Activated CD8-positive, alpha-beta memory T cell treated with anti-CD3 and anti-CD28 coated beads, Interleukin-2, amount 10 ng/mL, durations not matched to agents 7 days and 5 days (primary cell): ENCODE results near the gene SLC12A6. TPM values are rescaled to one million over a fixed set of nuclear protein-coding genes. Genes with fewer than 3 reads are reported as not detected.

Experiments used
- ATAC-seq: fragments of 150-1000 bp; cut with Tn5 transposase; one replicate; pipeline ENCODE4 v1.10.0; 2021; ENCODE audit warnings: moderate library complexity
- CTCF ChIA-PET: fragments of 350-600 bp; sonication (Branson Sonifier 250); formaldehyde crosslinking; loops from one replicate; lab custom pipeline; 2021; ENCODE audit warnings: antibody characterized with exemption; lab: Charles Lee
- DNase-seq: peaks from one replicate; pipeline ENCODE4 v3.0.0-alpha.2; 2020
- H3K27ac Mint-ChIP-seq: one replicate; pipeline ENCODE4 v1.8.0; 2021; ENCODE audit warnings: mild to moderate bottlenecking, mixed read lengths
- H3K27me3 Mint-ChIP-seq: one replicate; pipeline ENCODE4 v1.8.0; 2021; ENCODE audit warnings: mixed read lengths
- H3K36me3 Mint-ChIP-seq: one replicate; pipeline ENCODE4 v1.8.0; 2021; ENCODE audit warnings: mild to moderate bottlenecking, mixed read lengths
- H3K4me1 Mint-ChIP-seq: one replicate; pipeline ENCODE4 v1.8.0; 2021; ENCODE audit warnings: mixed read lengths
- H3K4me3 Mint-ChIP-seq: one replicate; pipeline ENCODE4 v1.8.0; 2021; ENCODE audit warnings: mild to moderate bottlenecking, moderate library complexity, mixed read lengths
- H3K9me3 Mint-ChIP-seq: one replicate; pipeline ENCODE4 v1.8.0; 2022; ENCODE audit warnings: low read depth, mixed read lengths
- total RNA-seq, 2 experiments: library from RNA; stranded (reverse); gene quantifications; one replicate each; pipeline ENCODE4 v1.2.3, GENCODE V29; 2021

SLC12A6 gene
- total RNA-seq, 2 experiments from 2014 or later = 28.2 to 55.2 TPM

DNA sequence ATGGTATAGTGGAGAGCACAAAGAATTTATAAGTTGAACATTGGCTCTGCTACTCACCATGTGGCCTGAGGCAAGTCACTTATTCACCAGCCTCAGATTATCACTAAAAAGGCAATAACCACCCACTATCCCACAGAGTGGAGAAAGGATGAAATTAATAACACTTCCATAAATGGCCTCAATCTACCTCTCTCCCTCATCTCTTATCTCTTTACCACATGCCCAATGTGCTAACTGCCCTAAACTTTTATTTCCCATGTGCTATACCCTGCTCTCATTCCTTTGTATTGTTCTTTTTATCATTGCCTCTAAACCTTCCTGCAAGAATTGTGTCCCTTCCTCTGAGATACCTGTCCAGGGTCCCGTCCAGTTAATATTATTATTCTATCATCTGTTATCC, 26.0 kb downstream of the SLC12A6 start:
- CTCF ChIA-PET = no interaction called here
- H3K27me3 Mint-ChIP-seq = no peaks in the 10 kb centered on the region
- no peak overlapping the region for H3K27ac Mint-ChIP-seq

DNA sequence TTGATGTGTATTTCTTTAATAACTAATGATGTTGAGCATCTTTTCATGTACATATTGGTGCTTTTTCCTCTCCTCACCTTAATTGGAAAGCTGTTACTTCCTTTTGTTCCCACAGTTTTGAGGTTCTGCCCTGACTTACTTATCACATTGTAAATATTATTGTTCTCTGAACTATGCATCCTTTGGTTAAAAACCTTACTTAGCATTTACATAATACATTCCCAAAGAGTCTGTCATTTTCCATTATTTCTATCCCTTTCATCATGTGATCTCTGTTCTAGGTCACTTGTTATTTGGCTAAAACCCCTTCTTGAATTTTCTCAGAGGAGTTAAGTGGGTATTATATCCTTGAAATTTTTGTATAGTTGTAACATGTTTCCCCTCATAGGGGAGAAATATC, 33.0 kb downstream of the SLC12A6 start:
- H3K4me1 Mint-ChIP-seq = peaks cover 7% of the 10 kb centered on the region
- H3K27ac Mint-ChIP-seq = no peak overlapping the region
- CTCF ChIA-PET = interaction anchor here (0.8 kb wide), 1 partner anchor 63 kb away, joined by 3 read pairs; no protein-coding TSS in a partner anchor

More for the DNA sequence above, 26.0 kb downstream of the SLC12A6 start:
- H3K36me3 Mint-ChIP-seq = peaks cover 25% of the 10 kb centered on the region
- no peaks in the 10 kb centered on the region for H3K9me3 Mint-ChIP-seq
- peaks cover 29% of the 10 kb centered on the region for H3K4me1 Mint-ChIP-seq
- ATAC-seq (no peak), DNase-seq (no peak)
- no peak overlapping the region for H3K4me3 Mint-ChIP-seq

DNA sequence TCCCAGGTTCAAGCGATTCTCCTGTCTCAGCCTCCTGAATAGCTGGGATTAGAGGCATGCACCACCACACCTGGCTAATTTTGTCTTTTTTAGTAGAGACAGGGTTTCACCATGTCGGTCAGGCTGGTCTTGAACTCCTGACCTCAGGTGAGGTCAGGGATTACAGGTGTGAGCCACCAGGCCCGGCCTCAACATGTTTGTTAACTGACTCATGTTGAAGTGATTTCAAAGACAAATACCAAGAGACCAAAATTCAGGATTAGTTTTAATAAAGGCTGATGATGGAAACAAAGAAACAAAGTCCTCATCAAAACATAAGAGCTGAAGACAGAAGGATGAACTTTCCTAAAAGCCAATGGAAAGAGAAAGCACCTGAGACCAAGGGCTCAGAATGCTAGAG, 36.5 kb downstream of the SLC12A6 start:
- H3K4me3 Mint-ChIP-seq = no peak overlapping the region
- ATAC-seq (no peak), DNase-seq (no peak)
- no peak overlapping the region for H3K27ac Mint-ChIP-seq
- CTCF ChIA-PET = no interaction called here
- H3K27me3 Mint-ChIP-seq = no peaks in the 10 kb centered on the region
- H3K4me1 Mint-ChIP-seq = peaks cover 3% of the 10 kb centered on the region
- peaks cover 11% of the 10 kb centered on the region for H3K36me3 Mint-ChIP-seq
- no peaks in the 10 kb centered on the region for H3K9me3 Mint-ChIP-seq

More for the DNA sequence above, 33.0 kb downstream of the SLC12A6 start:
- peaks cover 18% of the 10 kb centered on the region for H3K36me3 Mint-ChIP-seq
- H3K9me3 Mint-ChIP-seq = no peaks in the 10 kb centered on the region
- no peaks in the 10 kb centered on the region for H3K27me3 Mint-ChIP-seq
- DNase-seq (no peak), ATAC-seq (no peak)
- no peak overlapping the region for H3K4me3 Mint-ChIP-seq

DNA sequence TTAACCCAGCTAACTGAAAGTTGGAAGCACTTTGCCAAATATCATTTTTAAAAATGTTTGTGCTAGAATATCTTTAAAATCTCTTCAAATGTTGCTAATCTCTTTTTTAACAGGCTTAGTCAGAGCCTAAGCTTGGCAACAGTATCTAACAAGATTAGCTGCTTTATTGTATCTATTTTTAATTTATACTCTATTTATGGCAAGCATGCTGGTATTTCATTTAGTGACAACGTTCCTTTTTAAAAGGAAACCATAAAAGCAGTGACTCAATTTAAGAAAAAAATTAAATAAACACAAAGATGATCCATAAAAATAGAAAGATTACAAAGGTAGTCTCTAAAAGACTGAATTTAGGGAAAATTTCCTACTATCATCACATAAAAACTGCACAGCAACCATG, 40.5 kb downstream of the SLC12A6 start:
- H3K27ac Mint-ChIP-seq = no peak overlapping the region
- ATAC-seq (no peak), DNase-seq (no peak)
- no peak overlapping the region for H3K4me3 Mint-ChIP-seq
- peaks cover 14% of the 10 kb centered on the region for H3K36me3 Mint-ChIP-seq
- H3K4me1 Mint-ChIP-seq = peaks cover 6% of the 10 kb centered on the region
- H3K9me3 Mint-ChIP-seq = no peaks in the 10 kb centered on the region
- CTCF ChIA-PET = interaction anchor here (1.4 kb wide), 1 partner anchor 39 kb away, joined by 3 read pairs; no protein-coding TSS in a partner anchor
- no peaks in the 10 kb centered on the region for H3K27me3 Mint-ChIP-seq

DNA sequence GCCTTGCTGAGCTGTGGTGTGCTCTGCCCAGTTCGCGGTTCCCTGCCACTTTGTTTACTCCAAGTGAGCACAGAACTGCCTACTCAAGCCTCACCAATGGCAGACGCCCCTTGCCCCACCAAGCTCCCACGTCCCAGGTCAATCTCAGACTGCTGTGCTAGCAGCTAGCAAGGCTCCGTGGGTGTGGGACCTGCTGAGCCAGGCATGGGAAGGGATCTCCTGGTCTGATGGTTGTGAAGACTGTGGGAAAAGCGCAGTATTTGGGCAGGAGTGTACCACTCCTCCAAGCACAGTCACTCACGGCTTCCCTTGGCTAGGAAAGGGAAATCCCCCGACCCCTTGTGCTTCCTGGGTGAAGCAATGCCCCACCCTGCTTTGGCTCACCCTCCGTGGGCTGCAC, 45.0 kb downstream of the SLC12A6 start:
- peaks cover 31% of the 10 kb centered on the region for H3K36me3 Mint-ChIP-seq

DNA sequence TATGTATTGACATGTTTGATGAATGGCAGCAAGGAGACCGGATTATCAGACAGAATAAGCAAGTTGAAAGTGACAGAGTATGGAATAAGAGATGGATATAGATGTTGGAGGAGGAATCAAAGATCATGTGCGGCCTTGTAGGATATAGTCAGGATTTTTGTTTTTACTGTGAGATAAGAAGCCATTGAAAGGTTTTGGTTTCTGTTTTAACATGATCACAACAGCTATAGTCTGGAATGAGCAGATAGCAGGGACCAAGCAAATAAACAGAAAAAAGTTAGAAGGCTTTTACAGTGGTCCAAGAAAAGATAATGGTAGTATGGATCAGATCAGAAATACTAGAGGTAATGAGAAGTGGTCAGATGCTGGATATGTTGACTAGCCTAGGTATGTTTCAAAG, 52.6 kb downstream of the SLC12A6 start:
- Mint-ChIP-seq H3K4me3 (no peak overlapping the region), H3K27ac (peak overlapping the region; percentile 2), H3K27me3 (no peaks in the 10 kb centered on the region), H3K36me3 (peaks cover 21% of the 10 kb centered on the region), H3K9me3 (peaks cover 2% of the 10 kb centered on the region), H3K4me1 (peaks cover 14% of the 10 kb centered on the region)
- CTCF ChIA-PET = no interaction called here
- DNase-seq = no peak
- ATAC-seq = no peak

More for the DNA sequence above, 45.0 kb downstream of the SLC12A6 start:
- CTCF ChIA-PET = no interaction called here
- no peaks in the 10 kb centered on the region for H3K27me3 Mint-ChIP-seq
- ATAC-seq (no peak), DNase-seq (no peak)
- H3K4me1 Mint-ChIP-seq = peaks cover 9% of the 10 kb centered on the region
- H3K9me3 Mint-ChIP-seq = no peaks in the 10 kb centered on the region
- no peak overlapping the region for H3K27ac Mint-ChIP-seq
- H3K4me3 Mint-ChIP-seq = no peak overlapping the region

DNA sequence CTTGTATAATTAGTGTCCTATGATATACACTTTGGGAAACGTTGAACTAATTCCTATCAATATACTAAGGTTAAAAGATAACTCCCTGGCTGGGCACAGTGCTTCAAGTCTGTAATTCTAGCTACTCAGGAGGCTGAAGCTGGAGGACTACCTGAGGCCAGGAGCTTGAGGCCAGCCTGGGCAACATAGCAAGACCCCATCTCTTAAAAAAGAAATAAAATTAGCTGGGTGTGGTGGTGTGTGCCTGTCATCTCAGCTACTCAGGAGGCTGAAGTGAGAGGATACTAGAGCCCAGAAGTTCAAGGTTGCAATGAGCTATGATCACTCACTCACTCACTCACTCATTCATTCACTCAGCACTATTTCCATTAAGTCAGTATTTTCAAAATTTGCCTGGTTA, 55.2 kb downstream of the SLC12A6 start:
- H3K27ac Mint-ChIP-seq = no peak overlapping the region
- no peaks in the 10 kb centered on the region for H3K27me3 Mint-ChIP-seq
- CTCF ChIA-PET = no interaction called here
- ATAC-seq (no peak), DNase-seq (no peak)
- peaks cover under 1% of the 10 kb centered on the region for H3K9me3 Mint-ChIP-seq
- no peak overlapping the region for H3K4me3 Mint-ChIP-seq
- H3K4me1 Mint-ChIP-seq = peaks cover 14% of the 10 kb centered on the region
- peaks cover 11% of the 10 kb centered on the region for H3K36me3 Mint-ChIP-seq

DNA sequence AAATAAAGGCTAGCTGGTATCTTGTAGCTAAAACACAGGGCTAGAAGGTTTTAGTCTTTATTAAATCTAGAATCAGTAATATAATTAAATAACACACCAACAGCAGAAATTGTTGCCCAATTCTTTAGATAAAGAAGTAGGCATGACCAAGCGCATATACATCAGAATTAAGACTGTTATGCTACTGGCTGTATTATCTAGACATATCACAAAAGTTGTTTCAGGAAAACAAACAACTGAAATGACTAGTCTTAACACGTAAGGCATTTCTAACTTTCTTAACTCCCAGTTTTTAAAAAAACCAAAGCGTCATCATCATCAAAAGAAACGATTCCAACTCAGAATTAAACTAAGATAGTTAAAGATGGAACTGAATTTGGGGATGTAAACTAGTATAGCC, 57.4 kb downstream of the SLC12A6 start:
- peaks cover 6% of the 10 kb centered on the region for H3K36me3 Mint-ChIP-seq
- no peaks in the 10 kb centered on the region for H3K9me3 Mint-ChIP-seq
- ATAC-seq = no peak
- no peak overlapping the region for H3K27ac Mint-ChIP-seq
- H3K4me1 Mint-ChIP-seq = peaks cover 9% of the 10 kb centered on the region
- CTCF ChIA-PET = no interaction called here
- H3K4me3 Mint-ChIP-seq = no peak overlapping the region
- no peaks in the 10 kb centered on the region for H3K27me3 Mint-ChIP-seq
- no peak for DNase-seq

DNA sequence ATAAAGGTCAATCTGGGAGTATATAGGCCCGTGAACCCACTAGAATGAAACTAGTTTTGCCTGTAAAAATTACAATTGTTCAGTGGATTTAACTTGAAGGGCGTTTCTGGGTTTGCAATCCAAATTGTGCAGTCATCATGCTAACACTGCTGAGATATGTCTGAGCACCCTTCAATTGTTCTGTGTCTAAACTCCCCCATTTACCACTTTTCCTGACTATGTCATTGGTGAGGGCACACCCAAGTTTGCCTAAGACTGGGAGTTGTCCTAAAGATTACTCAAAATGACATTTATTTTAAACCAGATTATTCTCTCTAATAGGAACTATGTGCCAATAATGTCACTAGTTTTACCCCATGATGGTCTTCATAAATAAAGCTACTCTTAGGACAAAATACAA, 58.2 kb downstream of the SLC12A6 start:
- peaks cover 8% of the 10 kb centered on the region for H3K36me3 Mint-ChIP-seq

DNA sequence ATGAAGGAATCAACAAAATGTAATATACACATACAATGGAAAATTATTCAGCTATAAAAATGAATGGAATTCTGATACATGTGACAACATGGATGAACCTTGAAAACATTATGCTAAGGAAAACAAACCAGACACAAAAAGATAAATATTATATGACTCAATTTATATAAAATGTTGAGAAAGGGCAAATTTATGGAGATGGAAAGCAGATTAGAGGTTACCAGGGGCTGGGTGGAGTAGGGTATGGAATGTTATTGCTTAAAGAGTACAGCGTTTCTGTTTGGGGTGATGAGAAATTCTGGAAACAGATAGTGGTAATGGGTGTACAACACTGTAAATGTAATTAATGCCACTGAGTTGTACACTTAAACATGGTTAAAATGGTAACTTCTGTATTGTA, 61.9 kb downstream of the SLC12A6 start:
- Mint-ChIP-seq H3K36me3 (peaks cover 24% of the 10 kb centered on the region), H3K27me3 (no peaks in the 10 kb centered on the region), H3K4me3 (no peak overlapping the region), H3K27ac (no peak overlapping the region), H3K9me3 (no peaks in the 10 kb centered on the region), H3K4me1 (no peaks in the 10 kb centered on the region)
- ATAC-seq (no peak), DNase-seq (no peak)
- CTCF ChIA-PET = no interaction called here

More for the DNA sequence above, 58.2 kb downstream of the SLC12A6 start:
- Mint-ChIP-seq H3K4me3 (no peak overlapping the region), H3K9me3 (no peaks in the 10 kb centered on the region), H3K27ac (no peak overlapping the region), H3K27me3 (no peaks in the 10 kb centered on the region), H3K4me1 (peaks cover 2% of the 10 kb centered on the region)
- CTCF ChIA-PET = no interaction called here
- ATAC-seq = no peak
- no peak for DNase-seq

DNA sequence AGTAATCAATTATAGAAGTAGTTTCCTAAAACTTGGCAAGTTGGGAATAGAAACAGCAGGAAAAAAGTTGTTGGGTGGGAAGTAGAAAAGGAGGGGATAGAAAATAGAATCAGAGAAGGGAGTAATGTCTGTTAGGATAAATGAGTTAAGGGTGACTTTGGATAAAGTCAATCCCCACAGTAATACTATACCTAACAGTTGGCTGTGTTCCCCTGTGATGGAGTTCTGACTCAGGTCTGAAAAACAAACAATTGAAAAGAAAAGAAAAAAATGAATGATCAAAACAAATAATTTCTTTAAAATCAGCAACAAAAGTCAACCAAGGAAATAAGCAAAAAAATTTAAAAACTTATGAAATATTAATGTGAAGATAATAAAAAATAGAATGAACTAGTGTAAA, 62.4 kb downstream of the SLC12A6 start:
- H3K27me3 Mint-ChIP-seq = no peaks in the 10 kb centered on the region
- H3K4me1 Mint-ChIP-seq = no peaks in the 10 kb centered on the region
- CTCF ChIA-PET = no interaction called here
- DNase-seq = no peak
- H3K9me3 Mint-ChIP-seq = no peaks in the 10 kb centered on the region
- peaks cover 21% of the 10 kb centered on the region for H3K36me3 Mint-ChIP-seq
- no peak overlapping the region for H3K4me3 Mint-ChIP-seq
- ATAC-seq = no peak
- H3K27ac Mint-ChIP-seq = no peak overlapping the region

DNA sequence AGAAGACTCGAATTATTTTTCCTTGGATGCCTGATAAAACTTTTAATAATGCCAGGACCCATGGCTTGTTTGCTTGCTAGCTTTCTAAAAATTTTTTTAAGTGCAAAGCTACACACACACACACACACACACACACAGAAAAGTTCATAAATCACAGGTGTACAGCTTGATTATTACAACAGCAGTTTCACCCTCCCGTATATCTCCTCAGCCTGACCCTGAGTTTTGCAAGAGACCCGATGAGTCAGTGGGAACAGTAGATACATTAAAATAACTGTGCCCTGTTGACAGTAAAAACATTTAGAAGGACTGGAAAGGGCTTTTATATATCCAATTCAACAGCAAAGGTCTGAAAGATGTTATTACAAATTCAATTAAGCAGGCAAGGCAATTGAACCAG, 66.1 kb downstream of the SLC12A6 start:
- no peak for ATAC-seq
- Mint-ChIP-seq H3K4me3 (no peak overlapping the region), H3K36me3 (peaks cover 27% of the 10 kb centered on the region), H3K27me3 (no peaks in the 10 kb centered on the region), H3K4me1 (no peaks in the 10 kb centered on the region), H3K9me3 (no peaks in the 10 kb centered on the region), H3K27ac (no peak overlapping the region)
- DNase-seq = no peak
- CTCF ChIA-PET = interaction anchor here (1.1 kb wide), 1 partner anchor 57 kb away, joined by 3 read pairs; no protein-coding TSS in a partner anchor

DNA sequence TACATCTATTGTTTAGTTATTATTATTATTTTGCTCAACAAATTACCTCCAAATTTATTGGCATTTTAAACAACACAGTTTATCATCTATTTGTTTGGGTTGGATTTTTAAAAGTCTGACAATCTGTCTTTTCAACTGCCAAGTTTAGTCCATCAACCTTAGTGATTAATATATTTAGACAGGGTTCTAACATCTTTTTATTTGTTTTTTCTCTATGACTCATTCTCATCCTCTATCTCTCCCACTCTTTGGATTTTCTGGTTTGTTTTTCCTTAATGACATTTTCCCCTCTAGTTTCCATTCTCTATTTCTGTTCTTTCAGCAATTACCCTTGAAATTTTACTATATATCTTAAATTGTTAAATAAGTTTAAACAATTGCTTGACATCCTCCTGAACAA, 70.8 kb downstream of the SLC12A6 start:
- CTCF ChIA-PET = no interaction called here
- H3K27ac Mint-ChIP-seq = no peak overlapping the region
- H3K36me3 Mint-ChIP-seq = peaks cover 15% of the 10 kb centered on the region
- DNase-seq (no peak), ATAC-seq (no peak)
- H3K27me3 Mint-ChIP-seq = no peaks in the 10 kb centered on the region
- no peak overlapping the region for H3K4me3 Mint-ChIP-seq
- no peaks in the 10 kb centered on the region for H3K4me1 Mint-ChIP-seq
- no peaks in the 10 kb centered on the region for H3K9me3 Mint-ChIP-seq

DNA sequence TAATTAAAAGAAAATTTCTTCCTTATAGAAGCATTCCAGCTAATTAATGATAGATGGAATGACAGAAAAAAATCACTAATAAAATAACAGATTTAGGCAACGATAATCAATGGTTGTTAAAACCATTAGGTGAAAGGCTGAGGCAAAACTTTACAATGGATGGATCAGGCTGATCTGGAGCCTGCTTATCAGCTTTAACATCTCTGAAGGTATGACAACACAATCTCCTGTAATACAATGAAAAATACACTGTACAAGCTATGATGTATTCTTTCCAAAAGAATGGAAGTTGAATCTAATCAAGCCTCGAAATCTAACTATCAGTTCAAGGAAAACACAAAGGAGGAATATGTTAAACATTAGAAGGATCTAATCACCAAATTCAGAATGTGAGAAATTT, 73.5 kb downstream of the SLC12A6 start:
- no peaks in the 10 kb centered on the region for H3K4me1 Mint-ChIP-seq
- no peak overlapping the region for H3K27ac Mint-ChIP-seq
- ATAC-seq (no peak), DNase-seq (no peak)
- no peaks in the 10 kb centered on the region for H3K9me3 Mint-ChIP-seq
- H3K4me3 Mint-ChIP-seq = no peak overlapping the region
- H3K36me3 Mint-ChIP-seq = no peaks in the 10 kb centered on the region
- no peaks in the 10 kb centered on the region for H3K27me3 Mint-ChIP-seq
- CTCF ChIA-PET = interaction anchor here (0.6 kb wide), 1 partner anchor 49 kb away, joined by 3 read pairs; no protein-coding TSS in a partner anchor

DNA sequence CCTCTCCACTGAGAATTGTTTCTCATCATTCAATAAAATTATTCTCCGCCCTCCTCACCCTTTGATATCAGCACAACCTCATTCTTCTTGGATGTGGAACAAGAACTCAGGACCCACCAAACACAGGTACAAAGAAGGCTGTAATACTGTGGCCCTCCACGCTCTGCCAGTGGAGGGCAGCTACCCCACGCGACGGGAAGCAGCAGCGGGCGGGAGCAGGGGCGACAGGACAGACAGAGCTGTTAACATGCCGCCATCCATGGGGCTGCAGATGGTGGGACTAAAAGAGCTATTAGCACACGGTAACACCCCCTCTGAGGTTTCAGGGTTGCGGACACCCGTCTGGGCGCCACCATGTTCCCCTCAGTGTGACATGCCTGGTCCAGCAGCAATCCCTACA, 75.2 kb downstream of the SLC12A6 start:
- Mint-ChIP-seq H3K27me3 (no peaks in the 10 kb centered on the region), H3K27ac (no peak overlapping the region), H3K36me3 (peaks cover 4% of the 10 kb centered on the region), H3K4me3 (no peak overlapping the region), H3K4me1 (no peaks in the 10 kb centered on the region), H3K9me3 (no peaks in the 10 kb centered on the region)
- CTCF ChIA-PET = no interaction called here
- DNase-seq (no peak), ATAC-seq (no peak)
